Measurements from ENCODE around the gene C11orf54. TPM values are rescaled to one million over a fixed set of nuclear protein-coding genes. Genes with fewer than 3 reads are reported as not detected.

C11orf54 gene
- total and polyA plus RNA-seq, 12 donors, result 12.2 to 39.5 (median 27.6) TPM

GRCh38 chr11:93796441-93797231 lies 55.2 kb downstream of the C11orf54 start:
- H3K36me3 ChIP-seq, result peaks cover 0 to 100% (median 73%) of the 10 kb centered on the region in 9 donors
- 84% methylated on average over 6 of the region's 6 CpGs for WGBS, 2 donors
- intact Hi-C loops (cut with DNase I), result no loop called here

GRCh38 chr11:93801366-93801765 lies 59.9 kb downstream of the C11orf54 start:
- H3K36me3 ChIP-seq, result peaks cover 0 to 100% (median 59%) of the 10 kb centered on the region in 9 donors
- peaks cover 0 to 5% (median 0%) of the 10 kb centered on the region in 9 donors for H3K4me1 ChIP-seq
- no peak overlapping the region for H3K27ac ChIP-seq
- DNase-seq (no peak), ATAC-seq (no peak)
- TF ChIP-seq CTCF (IDR thresholded peaks at IDR 0.05), result no peak
- intact Hi-C loops (cut with DNase I), result no loop called here
- H3K4me3 ChIP-seq, result no peak overlapping the region
- no peaks in the 10 kb centered on the region for H3K27me3 ChIP-seq
- 85 to 86% methylated on average over 2 of the region's 2 CpGs for WGBS, 2 donors
- H3K9me3 ChIP-seq, result no peaks in the 10 kb centered on the region

More at GRCh38 chr11:93796441-93797231, 55.2 kb downstream of the C11orf54 start:
- Histone ChIP-seq H3K27me3 (no peaks in the 10 kb centered on the region), H3K4me1 (peaks cover 0 to 5% (median 0%) of the 10 kb centered on the region in 9 donors), H3K27ac (no peak overlapping the region), H3K4me3 (no peak overlapping the region), H3K9me3 (no peaks in the 10 kb centered on the region)
- no peak for TF ChIP-seq CTCF (IDR thresholded peaks at IDR 0.05)
- no peak for ATAC-seq
- no peak for DNase-seq

GRCh38 chr11:93804879-93805278 lies 63.4 kb downstream of the C11orf54 start:
- intact Hi-C loops (cut with DNase I), result no loop called here
- peaks cover 0 to 100% (median 34%) of the 10 kb centered on the region in 9 donors for H3K36me3 ChIP-seq
- 96% methylated on average over 2 of the region's 2 CpGs for WGBS, 2 donors
- ATAC-seq (no peak), DNase-seq (no peak)
- no peak for TF ChIP-seq CTCF (IDR thresholded peaks at IDR 0.05)
- H3K4me1 ChIP-seq, result no peaks in the 10 kb centered on the region
- H3K27ac ChIP-seq, result no peak overlapping the region
- no peaks in the 10 kb centered on the region for H3K27me3 ChIP-seq
- H3K9me3 ChIP-seq, result no peaks in the 10 kb centered on the region
- H3K4me3 ChIP-seq, result no peak overlapping the region

GRCh38 chr11:93807980-93808379 lies 66.5 kb downstream of the C11orf54 start:
- Histone ChIP-seq H3K27me3 (no peaks in the 10 kb centered on the region), H3K9me3 (no peaks in the 10 kb centered on the region), H3K27ac (no peak overlapping the region), H3K36me3 (peaks cover 0 to 100% (median 51%) of the 10 kb centered on the region in 9 donors), H3K4me3 (no peak overlapping the region), H3K4me1 (no peaks in the 10 kb centered on the region)
- intact Hi-C loops (cut with DNase I), result no loop called here
- ATAC-seq, result no peak
- no peak for DNase-seq
- no peak for TF ChIP-seq CTCF (IDR thresholded peaks at IDR 0.05)
- WGBS, 2 donors, result 97% methylated on average over 3 of the region's 3 CpGs

Measured in heart right ventricle (tissue), 16 donors.